Stimulated activated CD8-positive, alpha-beta memory T cell treated with anti-CD3 and anti-CD28 coated beads, Interleukin-15, amount 100 ng/mL, for 1 hour (primary cell): ENCODE measurements around the gene TNNT1.
A peak's percentile ranks its signal among the peaks of the same experiment; 100 is the strongest.
"Not testable (repeated sequence)": the region's sequence is repeated elsewhere in the genome, so short reads cannot be mapped to it uniquely, and the experiment has no call there.

Source experiments
- DNase-seq: peaks from one replicate; pipeline ENCODE4 v3.0.0-alpha.2; 2020; ENCODE audit warnings: low read depth

The TNNT1 gene, protein sequence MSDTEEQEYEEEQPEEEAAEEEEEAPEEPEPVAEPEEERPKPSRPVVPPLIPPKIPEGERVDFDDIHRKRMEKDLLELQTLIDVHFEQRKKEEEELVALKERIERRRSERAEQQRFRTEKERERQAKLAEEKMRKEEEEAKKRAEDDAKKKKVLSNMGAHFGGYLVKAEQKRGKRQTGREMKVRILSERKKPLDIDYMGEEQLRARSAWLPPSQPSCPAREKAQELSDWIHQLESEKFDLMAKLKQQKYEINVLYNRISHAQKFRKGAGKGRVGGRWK

GRCh38 chr19:55149078-55150003 lies at the start of gene TNNT1:
TSS of gene TNNT1 (minus strand) at chr19:55149206. CDS start at chr19:55147157, 2,049 bp downstream.
- no peak for DNase-seq

DNA sequence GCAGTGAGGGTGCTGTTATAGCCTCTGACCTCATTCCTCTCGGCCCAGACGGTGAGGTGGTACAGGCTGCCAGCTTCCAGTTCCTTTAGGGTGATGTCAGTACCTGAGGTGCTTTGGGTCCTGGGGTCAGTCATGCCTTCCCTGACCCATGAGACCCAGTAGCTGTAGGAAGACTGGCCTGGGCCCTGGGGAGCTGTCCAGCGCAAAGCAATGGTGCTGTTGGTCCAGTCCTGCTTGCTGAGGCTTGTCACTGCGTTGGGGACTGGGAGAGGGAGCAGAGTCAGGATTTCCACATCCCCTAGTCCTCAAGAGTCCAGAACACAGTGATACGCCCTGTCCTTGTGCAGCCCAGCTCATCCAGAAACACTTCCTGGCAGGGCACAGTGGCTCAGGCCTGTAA lies 49.6 kb upstream of the TNNT1 start:
- no peak for DNase-seq

GRCh38 chr19:55197528-55197927 lies 48.5 kb upstream of the TNNT1 start:
- DNase-seq: no peak

DNA sequence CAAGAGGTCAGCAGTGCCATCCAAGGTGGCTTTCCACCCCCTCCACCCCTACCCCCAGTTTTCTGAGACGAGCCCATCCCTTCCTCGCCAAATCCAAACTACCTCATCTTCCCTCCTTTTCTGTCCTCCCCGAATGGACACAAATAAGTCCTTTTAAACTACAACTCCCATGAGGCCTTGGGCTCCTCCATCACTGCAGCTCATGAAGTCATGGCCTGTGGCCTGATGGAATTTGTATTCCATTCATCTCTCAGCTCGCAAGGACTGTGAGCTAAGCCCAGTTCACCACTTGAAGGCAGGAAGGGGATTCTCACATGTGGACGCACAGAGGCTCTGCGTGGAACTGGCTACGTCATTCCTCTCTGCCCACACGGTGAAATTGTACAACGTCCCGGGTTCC lies 47.8 kb upstream of the TNNT1 start:
- DNase-seq: no peak

DNA sequence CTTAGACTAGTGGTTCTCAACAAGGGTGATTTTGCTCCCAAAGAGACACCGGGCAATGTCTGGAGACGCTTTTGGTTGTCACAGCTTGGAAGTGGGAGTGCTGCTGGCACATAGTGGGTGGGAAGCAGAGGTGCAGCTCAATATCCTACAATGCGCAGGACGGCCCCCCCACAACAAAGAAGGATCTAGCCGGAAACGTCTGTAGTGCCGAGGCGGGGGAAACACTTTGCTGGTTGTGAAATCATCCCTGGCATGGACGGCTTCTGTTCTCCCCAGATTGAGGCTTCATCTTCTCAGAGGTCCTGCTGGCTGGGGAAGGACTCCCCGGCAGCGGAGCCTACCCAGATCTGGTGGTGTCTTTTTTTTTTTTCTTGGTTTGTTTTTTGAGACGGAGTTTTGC lies 44.5 kb upstream of the TNNT1 start:
- DNase-seq: no peak

DNA sequence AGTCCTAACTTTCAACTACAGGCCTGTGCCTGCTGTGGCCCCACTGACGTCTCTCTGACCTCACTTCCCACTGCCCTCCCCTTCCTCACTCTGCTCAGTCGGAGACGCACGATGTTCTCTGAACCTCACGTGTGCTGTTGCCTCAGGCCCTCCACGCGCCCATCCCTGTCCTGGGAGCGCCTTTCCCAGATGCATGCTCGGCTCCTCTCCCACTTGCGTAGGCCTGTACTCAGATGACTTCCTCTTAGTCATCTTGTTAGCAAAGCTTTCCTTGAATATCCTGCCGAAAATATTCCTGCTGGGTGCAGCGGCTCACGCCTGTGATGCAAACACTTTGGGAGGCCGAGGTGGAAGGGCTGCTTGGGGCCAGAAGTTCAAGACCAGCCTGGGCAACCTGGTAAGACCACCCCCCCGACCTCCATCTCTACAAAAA lies 40.4 kb upstream of the TNNT1 start:
- no peak for DNase-seq

DNA sequence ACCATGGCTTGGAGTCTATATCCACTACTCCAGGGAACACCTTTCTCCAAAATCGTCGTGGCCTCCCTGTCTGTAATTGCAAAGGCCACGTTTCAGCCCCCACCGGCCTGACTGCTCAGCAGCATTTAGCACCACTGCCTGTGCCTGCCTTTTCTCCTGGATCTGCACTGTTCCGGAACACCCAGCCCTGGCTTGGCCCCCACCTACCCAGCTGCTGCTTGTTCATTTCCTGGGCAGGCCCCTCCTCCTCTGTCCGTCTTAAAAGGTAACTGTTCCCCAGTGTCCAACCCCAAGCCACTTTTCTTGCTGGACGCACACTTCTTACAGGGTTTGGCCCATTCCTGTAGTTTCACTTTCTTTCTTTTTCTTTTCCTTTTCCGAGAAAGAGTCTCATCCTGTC lies 39.6 kb upstream of the TNNT1 start:
- DNase-seq: no peak

DNA sequence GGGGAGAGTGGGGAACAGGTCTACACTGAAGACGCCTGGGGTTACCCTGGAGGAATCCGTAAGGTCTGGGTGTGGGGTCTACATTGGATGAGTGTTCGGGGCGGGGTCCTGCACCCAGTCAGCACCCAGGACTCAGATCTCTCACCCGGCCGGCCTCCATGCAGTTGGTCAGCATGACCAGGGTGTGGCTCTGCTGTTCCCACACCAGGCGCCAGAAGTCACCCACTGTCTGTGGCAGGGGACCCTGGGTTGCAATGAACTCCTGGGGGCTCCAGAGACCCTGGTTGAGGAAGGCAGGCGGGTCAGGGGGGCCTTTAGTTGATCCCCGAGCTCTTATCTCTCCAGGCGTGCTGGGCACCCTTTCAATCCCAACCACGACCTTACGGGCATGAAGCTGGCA lies 37.1 kb upstream of the TNNT1 start:
- no peak for DNase-seq

GRCh38 chr19:55181740-55182139 lies 32.7 kb upstream of the TNNT1 start:
- no peak for DNase-seq

DNA sequence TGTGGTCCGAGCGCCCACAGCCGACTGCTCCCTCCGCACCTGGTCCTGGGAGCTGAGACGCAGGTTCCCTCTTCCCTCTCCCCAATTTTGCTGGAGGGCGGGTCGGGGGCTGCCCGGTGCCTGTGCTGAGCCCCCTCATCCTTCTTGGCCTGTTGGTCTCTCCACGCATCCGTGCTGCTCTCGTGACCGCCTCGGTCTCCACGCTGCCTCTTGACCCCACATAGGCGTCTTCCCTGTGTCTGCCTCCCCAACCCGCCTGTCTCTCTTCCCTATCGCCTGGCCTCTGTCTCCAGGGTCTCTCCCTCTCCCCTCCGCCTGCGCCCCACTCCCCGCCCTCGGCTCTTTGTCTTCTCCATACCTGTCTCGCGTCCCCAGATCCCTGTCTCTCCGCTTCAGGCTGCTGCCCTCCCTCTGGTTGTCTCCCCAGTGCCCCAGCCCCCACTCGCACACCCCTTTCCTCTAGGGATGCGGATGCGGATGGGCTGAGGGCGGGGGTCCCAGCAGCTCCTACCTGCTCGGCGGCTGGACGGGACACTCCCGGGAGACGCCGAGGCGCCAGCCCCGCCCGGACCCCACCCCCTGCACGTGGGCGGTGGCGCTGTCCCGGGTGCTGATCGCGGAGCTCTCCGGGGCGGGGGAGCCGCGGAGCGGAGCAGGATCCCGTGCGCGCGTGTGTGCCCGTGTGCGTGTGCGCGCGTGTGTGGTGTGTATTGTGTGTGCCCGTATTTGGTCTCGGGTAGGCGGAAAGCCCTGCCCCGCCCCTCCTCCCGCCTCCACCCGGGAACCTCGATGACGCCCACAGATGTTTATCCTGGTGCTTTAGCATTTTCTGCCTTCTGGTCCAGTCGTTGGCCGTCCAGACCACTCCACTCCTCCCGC lies 30.8 kb upstream of the TNNT1 start, which contains the start of gene SYT5:
Gene SYT5, minus strand, starts transcription at position 684 of the 879 bp plus-strand sequence. CDS start 1,248 bp downstream, outside the sequence.
- peak; percentile 33 for DNase-seq

GRCh38 chr19:55178781-55179599 lies 30.0 kb upstream of the TNNT1 start:
- DNase-seq: peak; percentile 83

GRCh38 chr19:55176076-55176475 lies 27.1 kb upstream of the TNNT1 start:
- no peak for DNase-seq

DNA sequence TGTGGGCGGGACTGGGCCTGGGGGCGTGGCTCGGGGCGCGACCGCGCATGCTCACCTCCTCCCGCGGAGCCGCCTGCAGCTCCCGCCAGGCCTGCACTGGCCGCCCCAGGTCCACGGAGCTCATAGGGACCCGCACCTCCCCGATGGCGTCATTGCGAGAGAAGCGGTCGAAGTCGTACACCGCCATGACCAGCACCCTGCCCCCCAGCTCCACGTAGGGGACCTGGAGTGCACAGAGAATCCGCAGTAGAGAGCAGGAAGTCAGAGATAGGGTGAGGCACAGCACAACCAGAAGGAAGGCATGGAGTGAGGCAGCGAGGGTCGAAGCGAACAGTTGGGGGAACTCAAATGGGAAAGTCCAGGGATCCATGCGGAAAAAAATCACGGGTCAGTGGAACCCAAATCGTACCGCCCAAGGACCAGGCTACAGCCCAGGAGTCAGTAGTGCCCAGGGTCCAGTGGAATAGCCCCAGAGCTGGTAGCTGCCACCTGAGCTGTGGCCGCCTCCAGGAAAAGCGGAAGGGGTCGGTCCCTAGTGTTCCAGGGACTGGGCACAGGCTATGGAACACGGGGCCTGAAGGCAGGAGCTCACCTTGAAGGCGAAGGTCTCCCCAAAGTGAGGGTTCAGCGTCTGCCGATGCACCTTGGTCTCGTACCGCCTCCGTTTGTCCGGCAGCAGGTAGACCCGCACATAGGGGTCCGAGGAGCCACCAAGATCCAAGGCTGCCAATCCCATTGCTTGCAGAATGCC lies 26.3 kb upstream of the TNNT1 start:
- DNase-seq: no peak

DNA sequence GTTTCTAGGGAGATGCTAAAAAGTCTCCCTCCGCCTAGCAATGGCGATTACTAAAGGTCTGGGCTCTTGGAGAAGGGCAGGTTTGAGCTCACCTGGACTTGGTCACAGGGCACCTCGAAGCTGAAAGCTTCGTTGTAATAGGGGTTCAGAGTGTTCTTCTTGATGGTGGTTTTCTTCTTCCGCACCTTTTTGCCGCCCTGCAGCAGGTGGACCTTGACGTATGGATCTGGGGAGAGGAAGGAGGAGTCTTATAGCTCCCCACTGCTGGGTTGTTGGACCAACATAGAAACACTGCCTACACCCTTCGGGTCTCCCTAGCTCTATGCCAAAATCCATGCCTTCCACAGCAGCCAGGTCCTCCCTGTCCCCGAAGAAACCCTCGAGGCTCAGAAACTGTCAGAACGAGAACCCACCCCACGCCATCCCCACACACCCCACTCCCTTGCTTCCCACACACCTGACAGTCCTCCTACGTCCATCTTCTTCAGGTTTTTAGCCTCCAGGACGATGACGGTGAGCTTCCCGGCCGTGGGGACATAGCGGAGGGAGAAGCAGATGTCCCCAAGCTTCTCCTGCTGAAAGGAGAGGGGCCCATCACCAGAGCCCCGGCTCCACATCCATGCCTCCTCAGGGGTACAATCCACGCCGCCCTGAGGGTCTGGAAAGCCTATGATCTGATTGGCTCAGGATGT lies 25.6 kb upstream of the TNNT1 start:
- DNase-seq: no peak

GRCh38 chr19:55173714-55174409 lies 24.9 kb upstream of the TNNT1 start:
- peak; percentile 4 for DNase-seq

DNA sequence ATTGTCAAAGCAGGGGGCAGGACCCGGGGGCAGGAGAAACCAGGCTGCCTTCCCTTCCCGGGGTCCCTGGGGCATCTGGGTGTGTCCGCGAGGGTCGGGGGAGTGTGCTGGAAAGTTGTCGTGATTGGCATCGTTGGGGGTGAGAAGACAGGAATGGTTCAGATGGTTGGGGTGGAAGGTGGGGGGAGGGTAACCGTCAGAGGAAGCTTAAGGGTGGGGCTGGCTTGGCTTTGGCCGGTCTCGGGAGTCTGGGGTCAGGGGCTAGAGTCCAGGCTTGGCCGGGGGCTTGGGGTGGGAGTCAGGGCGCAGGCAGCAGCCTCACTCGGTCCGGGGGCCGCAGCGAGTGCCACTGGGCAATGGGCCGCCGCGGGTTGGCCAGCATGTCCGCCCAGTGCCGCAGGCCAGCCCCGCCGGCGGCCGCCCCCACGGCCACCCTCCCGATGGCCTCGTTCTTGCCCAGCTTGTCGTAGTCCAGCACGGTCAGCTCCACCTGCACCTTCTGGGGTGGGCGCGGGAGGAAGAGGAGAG lies 24.2 kb upstream of the TNNT1 start:
- no peak for DNase-seq

GRCh38 chr19:55172741-55173140 lies 23.7 kb upstream of the TNNT1 start:
- no peak for DNase-seq

GRCh38 chr19:55172318-55172717 lies 23.3 kb upstream of the TNNT1 start:
- DNase-seq: not testable (repeated sequence)

DNA sequence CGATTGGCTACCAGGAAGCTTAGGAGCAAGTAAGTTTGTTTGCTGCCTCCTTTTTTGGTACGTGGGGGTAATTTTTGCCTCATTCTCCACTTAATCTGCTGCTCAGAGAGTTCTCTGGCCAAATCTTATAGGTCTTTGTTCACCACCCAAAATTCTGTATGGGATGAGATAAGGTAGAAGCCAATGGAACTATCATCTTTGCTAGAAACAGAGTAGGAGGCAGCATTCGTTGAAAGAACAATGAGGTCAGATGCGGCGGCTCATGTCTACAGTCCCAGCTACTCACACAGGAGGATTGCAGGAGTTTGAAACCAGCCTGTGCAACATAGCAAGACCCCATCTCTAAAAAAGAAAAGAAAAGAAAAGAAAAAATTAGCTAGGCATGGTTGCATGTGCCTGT lies 22.4 kb upstream of the TNNT1 start:
- DNase-seq: no peak
